H9 (cell line): ENCODE results near the gene LDB2. TPM values are rescaled to one million over a fixed set of nuclear protein-coding genes. Genes with fewer than 3 reads are reported as not detected.

Experiments
- DNase-seq: peaks from one replicate; pipeline ENCODE4 v3.0.0-alpha.2; 2017
- H2AFZ ChIP-seq: one replicate; pipeline ENCODE4 v1.6.1; 2013; ENCODE audit warnings: mild to moderate bottlenecking, low read length, control low read depth, moderate library complexity
- H2AK5ac ChIP-seq: 2 replicates; pipeline ENCODE4 v1.6.1; 2013; ENCODE audit warnings: low read length, control low read depth, mixed read lengths; ENCODE audit not compliant: insufficient read length
- H2BK120ac ChIP-seq: one replicate; pipeline ENCODE4 v1.6.1; 2013; ENCODE audit warnings: low read depth, mild to moderate bottlenecking, low read length, control low read depth, inconsistent platforms; ENCODE audit not compliant: poor library complexity, severe bottlenecking
- H2BK12ac ChIP-seq: 2 replicates; pipeline ENCODE4 v1.6.1; 2013; ENCODE audit warnings: low read length, control low read depth, mixed read lengths, low read depth; ENCODE audit not compliant: insufficient read length
- H2BK15ac ChIP-seq: 2 replicates; pipeline ENCODE4 v1.6.1; 2013; ENCODE audit warnings: low read depth, low read length, control low read depth
- H2BK20ac ChIP-seq: one replicate; pipeline ENCODE4 v1.6.1; 2013; ENCODE audit warnings: low read depth, mild to moderate bottlenecking, low read length, control low read depth, inconsistent platforms; ENCODE audit not compliant: poor library complexity, severe bottlenecking
- H2BK5ac ChIP-seq: 2 replicates; pipeline ENCODE4 v1.6.1; 2013; ENCODE audit warnings: low read length, control low read depth, mixed read lengths; ENCODE audit not compliant: insufficient read length
- H3K14ac ChIP-seq: 2 replicates; pipeline ENCODE4 v1.6.1; 2013; ENCODE audit warnings: low read length, control low read depth; ENCODE audit not compliant: insufficient read depth
- H3K18ac ChIP-seq: 2 replicates; pipeline ENCODE4 v1.6.1; 2013; ENCODE audit warnings: low read depth, mild to moderate bottlenecking, mixed read lengths, low read length, control low read depth; ENCODE audit not compliant: insufficient read length
- H3K23ac ChIP-seq: 2 replicates; pipeline ENCODE4 v1.6.1; 2013; ENCODE audit warnings: low read length, control low read depth, mixed read lengths, low read depth; ENCODE audit not compliant: insufficient read length
- H3K23me2 ChIP-seq: 2 replicates; pipeline ENCODE4 v1.6.1; 2013; ENCODE audit warnings: low read depth, mild to moderate bottlenecking, mixed read lengths, low read length, control low read depth; ENCODE audit not compliant: insufficient read length, poor library complexity, severe bottlenecking
- H3K27ac ChIP-seq: 2 replicates; pipeline ENCODE4 v1.5.1; 2013; ENCODE audit warnings: low read length, control low read depth, mixed read lengths, low read depth; ENCODE audit not compliant: insufficient read length
- H3K27me3 ChIP-seq: 2 replicates; pipeline ENCODE4 v1.6.1; 2013; ENCODE audit warnings: low read length, control low read depth, inconsistent platforms; ENCODE audit not compliant: insufficient read depth
- H3K4ac ChIP-seq: 2 replicates; pipeline ENCODE4 v1.6.1; 2013; ENCODE audit warnings: low read depth, mild to moderate bottlenecking, control low read depth, inconsistent platforms, low read length, moderate library complexity
- H3K4me1 ChIP-seq: 2 replicates; pipeline ENCODE4 v1.6.1; 2013; ENCODE audit warnings: low read length, control low read depth, inconsistent platforms; ENCODE audit not compliant: insufficient read depth
- H3K4me2 ChIP-seq: 2 replicates; pipeline ENCODE4 v1.6.1; 2013; ENCODE audit warnings: low read length, control low read depth, mixed read lengths; ENCODE audit not compliant: insufficient read length, insufficient read depth
- H3K56ac ChIP-seq: 2 replicates; pipeline ENCODE4 v1.6.1; 2013; ENCODE audit warnings: low read depth, mild to moderate bottlenecking, mixed read lengths, low read length, control low read depth; ENCODE audit not compliant: insufficient read length
- H3K79me1 ChIP-seq: 2 replicates; pipeline ENCODE4 v1.6.1; 2013; ENCODE audit warnings: low read depth, mild to moderate bottlenecking, moderate library complexity, low read length, control low read depth, inconsistent platforms; ENCODE audit not compliant: insufficient read depth, poor library complexity, severe bottlenecking
- H3K79me2 ChIP-seq: 2 replicates; pipeline ENCODE4 v1.6.1; 2013; ENCODE audit warnings: low read length, control low read depth, inconsistent platforms; ENCODE audit not compliant: insufficient read depth
- H3K9ac ChIP-seq: 2 replicates; pipeline ENCODE4 v1.6.1; 2013; ENCODE audit warnings: low read length, control low read depth, mixed read lengths; ENCODE audit not compliant: insufficient read length; ENCODE audit errors: extremely low read depth
- H3K9me3 ChIP-seq: one replicate; pipeline ENCODE4 v1.6.1; 2013; ENCODE audit warnings: low read depth, low read length, inconsistent platforms; ENCODE audit not compliant: control insufficient read depth
- H3T11ph ChIP-seq: one replicate; pipeline ENCODE4 v1.6.1; 2013; ENCODE audit warnings: mild to moderate bottlenecking, low read length, control low read depth, inconsistent platforms
- H4K20me1 ChIP-seq: one replicate; pipeline ENCODE4 v1.6.1; 2013; ENCODE audit not compliant: control insufficient read depth, insufficient read length, insufficient read depth
- H4K5ac ChIP-seq: 2 replicates; pipeline ENCODE4 v1.6.1; 2013; ENCODE audit warnings: low read depth, mild to moderate bottlenecking, mixed read lengths, low read length, control low read depth; ENCODE audit not compliant: insufficient read length
- H4K8ac ChIP-seq: replicated peaks from 2 replicates; pipeline ENCODE4 v1.6.1; 2013; ENCODE audit warnings: low read length, control low read depth, mixed read lengths, low read depth; ENCODE audit not compliant: insufficient read length
- H4K91ac ChIP-seq: 2 replicates; pipeline ENCODE4 v1.6.1; 2013; ENCODE audit warnings: low read depth, mild to moderate bottlenecking, moderate library complexity, mixed read lengths, low read length, control low read depth; ENCODE audit not compliant: insufficient read length
- H3K27ac Mint-ChIP-seq, 3 experiments: 2 replicates in 2 of 3; 3 replicates in 1 of 3; pipeline ENCODE4 v1.8.0; 2020 to 2021; ENCODE audit warnings: mixed read lengths in 3 of 3, mild to moderate bottlenecking in 1 of 3, moderate library complexity in 1 of 3
- H3K27me3 Mint-ChIP-seq: 2 replicates; pipeline ENCODE4 v1.8.0; 2021; ENCODE audit warnings: low read depth, mild to moderate bottlenecking, moderate library complexity, mixed read lengths
- H3K36me3 Mint-ChIP-seq, 3 experiments: 2 replicates in 2 of 3; 3 replicates in 1 of 3; pipeline ENCODE4 v1.8.0; 2020 to 2021; ENCODE audit warnings: low read depth in 3 of 3, mixed read lengths in 3 of 3; ENCODE audit not compliant: insufficient read depth in 1 of 3
- H3K4me1 Mint-ChIP-seq, 2 experiments: 2 replicates each; pipeline ENCODE4 v1.8.0; 2020; ENCODE audit warnings: mixed read lengths in 2 of 2
- H3K4me3 Mint-ChIP-seq, 2 experiments: 2 replicates in 1 of 2; 3 replicates in 1 of 2; pipeline ENCODE4 v1.8.0; 2020 to 2021; ENCODE audit warnings: mild to moderate bottlenecking in 2 of 2, mixed read lengths in 2 of 2, moderate library complexity in 1 of 2
- H3K9me3 Mint-ChIP-seq, 2 experiments: 2 replicates in 1 of 2; 3 replicates in 1 of 2; pipeline ENCODE4 v1.8.0; 2020; ENCODE audit warnings: mild to moderate bottlenecking in 2 of 2, mixed read lengths in 2 of 2, moderate library complexity in 1 of 2
- WGBS: extraction: QIAGEN DNeasy Blood & Tissue Kit; methylation state at CpG from one replicate; pipeline ENCODE4 v1.1.7; 2013; ENCODE audit warnings: missing lambda C conversion rate, low lambda C conversion rate, mixed read lengths; ENCODE audit not compliant: insufficient read length; ENCODE audit errors: extremely low coverage; 5-methylcytosine and 5-hydroxymethylcytosine counted together
- total RNA-seq: library from RNA; stranded (reverse); gene quantifications from 2 replicates; pipeline ENCODE4 v1.2.1, GENCODE V29; 2021
- TF ChIP-seq, protein P1 (sequence below): fragments of 200-600 bp; sonication (generic); conservative IDR thresholded peaks from 3 replicates; pipeline ENCODE4 v1.8.0; 2021; ENCODE audit warnings: antibody characterized with exemption, mild to moderate bottlenecking

LDB2 gene
- total RNA-seq, 1 experiment from 2014 or later = 22.5 TPM

GRCh38 chr4:16909281-16909680 lies 10.8 kb upstream of the LDB2 start:
- Mint-ChIP-seq H3K9me3 (peaks cover 4% of the 10 kb centered on the region in 2 experiments; a peak in 3 of 5 replicates), H3K36me3 (peaks cover 0 to 10% (median 1%) of the 10 kb centered on the region in 3 experiments; a peak in 6 of 7 replicates), H3K27ac (peak overlapping the region; percentile 11 to 89 (median 65); a peak in 5 of 7 replicates), H3K4me1 (peaks cover 24 to 36% of the 10 kb centered on the region in 2 experiments), H3K4me3 (peak overlapping the region; percentile 1 to 40; a peak in 3 of 5 replicates), H3K27me3 (no peaks in the 10 kb centered on the region)
- Histone ChIP-seq H3K23me2 (no peaks in the 10 kb centered on the region), H3K79me2 (no peaks in the 10 kb centered on the region), H2BK20ac (no peak overlapping the region), H2BK15ac (no peak overlapping the region), H3K27me3 (no peaks in the 10 kb centered on the region), H2BK120ac (no peak overlapping the region), H3K4me2 (peak overlapping the region; percentile 24), H3K79me1 (no peaks in the 10 kb centered on the region), H4K5ac (no peak overlapping the region), H4K8ac (no peak overlapping the region), H3K18ac (no peak overlapping the region), H3K14ac (no peak overlapping the region), H3K27ac (no peak overlapping the region), H4K20me1 (no peaks in the 10 kb centered on the region), H2AFZ (no peak overlapping the region), H3K56ac (no peak overlapping the region), H2AK5ac (no peak overlapping the region), H3T11ph (no peak overlapping the region), H3K9me3 (no peaks in the 10 kb centered on the region), H3K4ac (no peak overlapping the region), H3K9ac (no peak overlapping the region), H2BK12ac (peak overlapping the region; percentile 58), H3K23ac (no peak overlapping the region), H2BK5ac (no peak overlapping the region), H3K4me1 (peaks cover 6% of the 10 kb centered on the region; the same call in 1 of the 2 replicates), H4K91ac (no peak overlapping the region)
- WGBS = no CpG with 5 or more reads among the region's 8 CpGs
- DNase-seq = no peak
- TF ChIP-seq, protein P1, sequence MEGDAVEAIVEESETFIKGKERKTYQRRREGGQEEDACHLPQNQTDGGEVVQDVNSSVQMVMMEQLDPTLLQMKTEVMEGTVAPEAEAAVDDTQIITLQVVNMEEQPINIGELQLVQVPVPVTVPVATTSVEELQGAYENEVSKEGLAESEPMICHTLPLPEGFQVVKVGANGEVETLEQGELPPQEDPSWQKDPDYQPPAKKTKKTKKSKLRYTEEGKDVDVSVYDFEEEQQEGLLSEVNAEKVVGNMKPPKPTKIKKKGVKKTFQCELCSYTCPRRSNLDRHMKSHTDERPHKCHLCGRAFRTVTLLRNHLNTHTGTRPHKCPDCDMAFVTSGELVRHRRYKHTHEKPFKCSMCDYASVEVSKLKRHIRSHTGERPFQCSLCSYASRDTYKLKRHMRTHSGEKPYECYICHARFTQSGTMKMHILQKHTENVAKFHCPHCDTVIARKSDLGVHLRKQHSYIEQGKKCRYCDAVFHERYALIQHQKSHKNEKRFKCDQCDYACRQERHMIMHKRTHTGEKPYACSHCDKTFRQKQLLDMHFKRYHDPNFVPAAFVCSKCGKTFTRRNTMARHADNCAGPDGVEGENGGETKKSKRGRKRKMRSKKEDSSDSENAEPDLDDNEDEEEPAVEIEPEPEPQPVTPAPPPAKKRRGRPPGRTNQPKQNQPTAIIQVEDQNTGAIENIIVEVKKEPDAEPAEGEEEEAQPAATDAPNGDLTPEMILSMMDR = no peak
